ENCODE data around the gene C1GALT1C1L. TPM values are rescaled to one million over a fixed set of nuclear protein-coding genes. Genes with fewer than 3 reads are reported as not detected.

The C1GALT1C1L gene
- polyA plus RNA-seq, 1 experiment: 0.77 TPM

Other genes with a start within 250 kb of the C1GALT1C1L start
- 15.0 and 17.8 TPM in 2 replicates for gene THADA, start 80.4 kb downstream of the C1GALT1C1L start, polyA plus RNA-seq (2011; rRNA removed)
- 4.5 and 6.0 TPM in 2 replicates for gene PLEKHH2, start 39.2 kb downstream of the C1GALT1C1L start, polyA plus RNA-seq (2011; rRNA removed)
- gene DYNC2LI1, start 97.6 kb upstream of the C1GALT1C1L start, polyA plus RNA-seq (2011; rRNA removed): 17.7 and 23.3 TPM in 2 replicates
- gene ABCG5, start 162.4 kb upstream of the C1GALT1C1L start, polyA plus RNA-seq (2011; rRNA removed): not detected in 2 replicates
- not detected in 2 replicates for gene ABCG8, start 162.5 kb upstream of the C1GALT1C1L start, polyA plus RNA-seq (2011; rRNA removed)